NCI-H1092 (cell line): ENCODE data around the gene TTC23.
"Not testable (repeated sequence)": the region's sequence is repeated elsewhere in the genome, so short reads cannot be mapped to it uniquely, and the experiment has no call there.

Experiments used
- DNase-seq: peaks from one replicate; lab custom pipeline; 2025; lab: John Stamatoyannopoulos, UW

TTC23 gene

GRCh38 chr15:99197856-99198255, 51.5 kb downstream of the TTC23 start:
- no peak for DNase-seq

- DNase-seq: not testable (repeated sequence)
Measured at GRCh38 chr15:99192181-99192580, 57.2 kb downstream of the TTC23 start.

- DNase-seq: no peak
Measured at GRCh38 chr15:99187936-99188335, 61.4 kb downstream of the TTC23 start.

GRCh38 chr15:99185414-99186130, 63.8 kb downstream of the TTC23 start:
- no peak for DNase-seq

GRCh38 chr15:99182791-99183190, 66.6 kb downstream of the TTC23 start:
- no peak for DNase-seq

GRCh38 chr15:99181545-99181971, 67.8 kb downstream of the TTC23 start:
- DNase-seq: peak; percentile 1

GRCh38 chr15:99180964-99181306, 68.4 kb downstream of the TTC23 start:
- no peak for DNase-seq

GRCh38 chr15:99180086-99180963, 69.1 kb downstream of the TTC23 start:
- DNase-seq: no peak

- no peak for DNase-seq
Measured at GRCh38 chr15:99177679-99178078, 71.7 kb downstream of the TTC23 start.

- no peak for DNase-seq
Measured at GRCh38 chr15:99176757-99177156, 72.6 kb downstream of the TTC23 start.

GRCh38 chr15:99174567-99175395, 74.6 kb downstream of the TTC23 start:
- no peak for DNase-seq

- DNase-seq: no peak
Measured at GRCh38 chr15:99172989-99173388, 76.4 kb downstream of the TTC23 start.

- no peak for DNase-seq
Measured at GRCh38 chr15:99172171-99172570, 77.2 kb downstream of the TTC23 start.

GRCh38 chr15:99170476-99171065, 78.8 kb downstream of the TTC23 start:
- DNase-seq: no peak

GRCh38 chr15:99169769-99170311, 79.5 kb downstream of the TTC23 start:
- no peak for DNase-seq

GRCh38 chr15:99168601-99169580, 80.5 kb downstream of the TTC23 start:
- DNase-seq: no peak

GRCh38 chr15:99167640-99168039, 81.7 kb downstream of the TTC23 start:
- no peak for DNase-seq

GRCh38 chr15:99167201-99167600, 82.2 kb downstream of the TTC23 start:
- DNase-seq: no peak

- DNase-seq: no peak
Measured at GRCh38 chr15:99165956-99166689, 83.3 kb downstream of the TTC23 start.
